Mesothelial cell of epicardium (in vitro differentiated cells): ENCODE data around the gene SLC24A3. TPM values are rescaled to one million over a fixed set of nuclear protein-coding genes. Genes with fewer than 3 reads are reported as not detected.

Experiments used
- DNase-seq, 2 experiments: peaks; one replicate each; pipeline ENCODE4 v3.0.0; 2021; ENCODE audit warnings: low spot score in 2 of 2; ENCODE audit not compliant: unreplicated experiment in 2 of 2
- H3K27ac Mint-ChIP-seq: 2 replicates; pipeline ENCODE4 v1.8.0; 2021; ENCODE audit warnings: mixed read lengths
- H3K27me3 Mint-ChIP-seq: 2 replicates; pipeline ENCODE4 v1.8.0; 2021; ENCODE audit warnings: low read depth, mixed read lengths
- H3K36me3 Mint-ChIP-seq: 2 replicates; pipeline ENCODE4 v1.8.0; 2021; ENCODE audit warnings: mixed read lengths
- H3K4me1 Mint-ChIP-seq: 2 replicates; pipeline ENCODE4 v1.8.0; 2021; ENCODE audit warnings: mixed read lengths
- H3K4me3 Mint-ChIP-seq: 2 replicates; pipeline ENCODE4 v1.8.0; 2021; ENCODE audit warnings: mild to moderate bottlenecking, moderate library complexity, mixed read lengths
- H3K9me3 Mint-ChIP-seq: 2 replicates; pipeline ENCODE4 v1.8.0; 2021; ENCODE audit warnings: mixed read lengths
- total RNA-seq: library from RNA; stranded (reverse); gene quantifications from 3 replicates; pipeline ENCODE4 v1.2.1, GENCODE V29; 2021
- TF ChIP-seq, protein P1 (sequence below): fragments of 200-600 bp; sonication (generic); IDR thresholded peaks from one replicate; pipeline ENCODE4 v1.5.0; 2021; ENCODE audit warnings: antibody characterized with exemption; ENCODE audit not compliant: unreplicated experiment

Gene SLC24A3
- total RNA-seq, 1 donor from 2014 or later = 3.2 TPM

DNA sequence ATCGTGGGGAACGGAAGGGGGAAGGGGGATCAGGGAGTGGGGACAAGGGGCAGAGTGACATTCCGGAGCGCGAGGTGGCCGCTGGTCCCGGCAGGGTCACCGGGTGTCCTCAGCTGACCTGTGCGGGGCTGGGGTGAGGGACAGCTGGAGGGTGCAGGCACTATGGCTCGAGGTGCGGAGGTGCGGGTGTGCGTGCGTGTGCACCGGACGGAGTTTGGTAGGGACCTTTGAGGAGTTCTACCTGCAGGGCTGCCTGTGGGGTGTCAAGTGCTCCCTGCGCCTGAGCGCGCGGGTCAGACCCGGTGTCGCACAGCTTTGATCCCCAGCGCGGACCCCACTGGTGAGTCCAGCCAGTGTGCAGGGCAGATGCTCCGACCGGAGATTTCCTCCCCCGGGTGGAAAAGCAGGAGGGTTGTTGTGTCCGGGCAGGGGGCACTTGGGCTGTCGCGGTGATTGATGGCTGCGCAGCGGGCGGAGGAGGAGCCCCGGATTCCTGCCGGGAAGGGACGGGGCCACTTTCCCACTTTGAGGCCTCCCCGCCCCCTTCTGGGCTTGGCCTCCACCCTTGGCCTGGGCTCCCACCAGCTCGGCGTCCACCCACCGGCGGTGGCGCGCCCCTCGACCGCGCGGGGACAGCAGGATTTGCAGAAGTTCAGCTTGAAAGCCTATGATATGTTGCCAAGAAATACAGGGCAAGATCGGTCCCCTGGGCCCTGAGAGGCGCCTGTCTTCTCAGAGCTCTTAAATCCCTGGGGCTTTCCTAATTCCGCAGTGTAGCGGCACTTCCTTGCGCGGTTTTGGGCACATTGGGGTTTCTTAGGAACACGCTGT is 546.3 kb downstream of the SLC24A3 start:
- H3K36me3 Mint-ChIP-seq = peaks cover 9% of the 10 kb centered on the region
- peak in 1 of 2 experiments; percentile 62 for DNase-seq

DNA sequence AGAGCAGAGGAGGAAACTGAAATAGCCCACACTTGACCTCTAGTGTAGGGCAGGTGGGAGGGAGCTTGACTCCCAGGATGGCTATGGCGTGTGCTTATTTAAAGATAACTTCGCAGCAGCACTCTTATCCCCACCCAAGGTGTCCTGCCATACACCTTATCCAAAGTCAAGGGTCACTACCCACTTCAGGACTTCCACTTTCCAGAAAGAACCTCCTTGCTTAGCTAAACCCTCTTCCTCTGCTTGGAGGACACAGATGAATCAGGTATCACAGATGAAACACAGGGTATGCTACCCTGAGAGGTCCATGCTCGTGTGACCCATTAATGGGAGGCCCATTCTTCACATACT is 547.9 kb downstream of the SLC24A3 start:
- Mint-ChIP-seq H3K4me3 (no peak overlapping the region), H3K36me3 (peaks cover 9% of the 10 kb centered on the region), H3K9me3 (no peaks in the 10 kb centered on the region), H3K27me3 (no peaks in the 10 kb centered on the region), H3K4me1 (peaks cover 57% of the 10 kb centered on the region), H3K27ac (peak overlapping the region; percentile 70)
- TF ChIP-seq, protein P1, sequence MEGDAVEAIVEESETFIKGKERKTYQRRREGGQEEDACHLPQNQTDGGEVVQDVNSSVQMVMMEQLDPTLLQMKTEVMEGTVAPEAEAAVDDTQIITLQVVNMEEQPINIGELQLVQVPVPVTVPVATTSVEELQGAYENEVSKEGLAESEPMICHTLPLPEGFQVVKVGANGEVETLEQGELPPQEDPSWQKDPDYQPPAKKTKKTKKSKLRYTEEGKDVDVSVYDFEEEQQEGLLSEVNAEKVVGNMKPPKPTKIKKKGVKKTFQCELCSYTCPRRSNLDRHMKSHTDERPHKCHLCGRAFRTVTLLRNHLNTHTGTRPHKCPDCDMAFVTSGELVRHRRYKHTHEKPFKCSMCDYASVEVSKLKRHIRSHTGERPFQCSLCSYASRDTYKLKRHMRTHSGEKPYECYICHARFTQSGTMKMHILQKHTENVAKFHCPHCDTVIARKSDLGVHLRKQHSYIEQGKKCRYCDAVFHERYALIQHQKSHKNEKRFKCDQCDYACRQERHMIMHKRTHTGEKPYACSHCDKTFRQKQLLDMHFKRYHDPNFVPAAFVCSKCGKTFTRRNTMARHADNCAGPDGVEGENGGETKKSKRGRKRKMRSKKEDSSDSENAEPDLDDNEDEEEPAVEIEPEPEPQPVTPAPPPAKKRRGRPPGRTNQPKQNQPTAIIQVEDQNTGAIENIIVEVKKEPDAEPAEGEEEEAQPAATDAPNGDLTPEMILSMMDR = no peak
- no peak for DNase-seq

More for the DNA sequence above, 546.3 kb downstream of the SLC24A3 start:
- TF ChIP-seq, protein P1 = no peak
- peak overlapping the region; percentile 95 for H3K27ac Mint-ChIP-seq
- H3K4me1 Mint-ChIP-seq = peaks cover 50% of the 10 kb centered on the region
- no peaks in the 10 kb centered on the region for H3K9me3 Mint-ChIP-seq
- H3K4me3 Mint-ChIP-seq = peak overlapping the region; percentile 92
- no peaks in the 10 kb centered on the region for H3K27me3 Mint-ChIP-seq

DNA sequence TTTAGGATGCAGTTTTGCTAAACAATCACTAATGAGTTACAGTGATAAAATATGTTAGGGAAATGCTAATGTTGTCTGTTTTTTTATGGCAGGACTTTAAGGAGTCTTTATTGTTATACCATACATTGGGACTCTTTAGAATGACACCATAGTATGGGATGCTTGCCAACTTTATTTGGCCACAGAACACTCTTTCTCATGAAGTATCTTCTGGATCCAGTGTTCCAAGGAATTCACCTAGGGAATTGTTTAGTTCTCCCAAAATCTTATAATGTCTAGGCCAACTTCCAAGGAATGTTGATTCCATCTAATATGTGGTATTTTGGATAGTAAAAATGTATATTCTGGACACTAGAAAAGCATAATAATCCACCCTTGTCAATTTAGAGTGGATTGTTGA is 548.9 kb downstream of the SLC24A3 start:
- Mint-ChIP-seq H3K36me3 (peaks cover 9% of the 10 kb centered on the region), H3K4me1 (peaks cover 56% of the 10 kb centered on the region), H3K9me3 (no peaks in the 10 kb centered on the region), H3K27me3 (no peaks in the 10 kb centered on the region), H3K4me3 (no peak overlapping the region), H3K27ac (peak overlapping the region; percentile 58)
- TF ChIP-seq, protein P1 = no peak
- DNase-seq = no peak

DNA sequence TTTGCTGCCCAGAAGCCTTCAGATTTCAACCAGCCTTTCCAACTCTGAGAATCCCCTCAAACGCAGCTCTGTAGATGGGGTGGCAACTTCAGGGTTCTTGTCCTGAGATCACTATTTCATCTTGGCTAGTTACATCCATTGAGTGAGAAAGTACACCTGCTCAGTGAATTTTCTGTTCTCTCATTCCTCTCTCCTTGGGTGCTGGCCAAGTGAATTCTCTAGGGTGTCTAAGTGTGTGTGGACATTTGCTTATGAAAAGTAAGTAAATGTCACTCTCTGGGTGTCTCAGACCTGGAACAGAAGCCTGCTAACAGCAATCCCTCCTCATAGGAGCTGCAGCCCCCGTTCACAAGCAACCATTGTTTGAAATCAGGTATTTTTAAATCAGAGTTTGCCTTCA is 549.4 kb downstream of the SLC24A3 start:
- no peak for DNase-seq

DNA sequence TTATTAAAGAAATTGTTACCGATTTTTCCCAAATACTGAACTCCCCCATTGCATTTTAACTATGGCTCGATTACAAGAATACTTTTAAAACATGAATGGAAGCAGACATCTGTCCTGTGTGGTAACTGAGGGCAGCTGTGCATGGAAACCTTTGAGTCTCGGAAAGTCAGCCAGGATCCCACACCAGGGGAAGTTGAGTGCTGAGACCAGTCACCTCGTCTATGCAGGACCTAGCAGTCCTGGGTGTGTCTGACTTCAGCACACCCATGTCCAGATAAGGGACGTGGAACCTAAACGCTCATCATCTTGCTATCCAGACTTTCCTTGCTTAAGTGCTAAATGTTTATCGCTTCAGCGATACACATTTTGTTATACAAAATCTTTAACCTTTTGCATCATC is 551.8 kb downstream of the SLC24A3 start:
- Mint-ChIP-seq H3K4me3 (no peak overlapping the region), H3K27me3 (no peaks in the 10 kb centered on the region), H3K27ac (peak overlapping the region; percentile 66), H3K9me3 (no peaks in the 10 kb centered on the region), H3K36me3 (peaks cover 9% of the 10 kb centered on the region), H3K4me1 (peaks cover 66% of the 10 kb centered on the region)
- TF ChIP-seq, protein P1 = no peak
- DNase-seq = no peak

More for the DNA sequence above, 549.4 kb downstream of the SLC24A3 start:
- peak overlapping the region; percentile 64 for H3K27ac Mint-ChIP-seq
- TF ChIP-seq, protein P1 = no peak
- H3K9me3 Mint-ChIP-seq = no peaks in the 10 kb centered on the region
- H3K4me1 Mint-ChIP-seq = peaks cover 56% of the 10 kb centered on the region
- H3K4me3 Mint-ChIP-seq = no peak overlapping the region
- no peaks in the 10 kb centered on the region for H3K27me3 Mint-ChIP-seq
- peaks cover 9% of the 10 kb centered on the region for H3K36me3 Mint-ChIP-seq
